Prostate gland (tissue), 2 donors: ENCODE measurements around the gene ATP1A1.

Experiments used
- POLR2A ChIP-seq: fragments of 450-650 bp; IDR thresholded peaks from one replicate; pipeline ENCODE4 v1.6.1; 2016; ENCODE audit warnings: antibody characterized with exemption, mild to moderate bottlenecking
- TF ChIP-seq, protein P1 (sequence below), 4 experiments: fragments of 200-600 bp in 2 of 4; fragments of 450-650 bp in 2 of 4; sonication (generic) in 2 of 4; IDR thresholded peaks; 1 replicate in 3 of 4; 2 replicates in 1 of 4; pipeline ENCODE4 v1.5.1; 2016 to 2019; ENCODE audit warnings: antibody characterized with exemption in 4 of 4, mild to moderate bottlenecking in 2 of 4, moderate library complexity in 2 of 4

DNA sequence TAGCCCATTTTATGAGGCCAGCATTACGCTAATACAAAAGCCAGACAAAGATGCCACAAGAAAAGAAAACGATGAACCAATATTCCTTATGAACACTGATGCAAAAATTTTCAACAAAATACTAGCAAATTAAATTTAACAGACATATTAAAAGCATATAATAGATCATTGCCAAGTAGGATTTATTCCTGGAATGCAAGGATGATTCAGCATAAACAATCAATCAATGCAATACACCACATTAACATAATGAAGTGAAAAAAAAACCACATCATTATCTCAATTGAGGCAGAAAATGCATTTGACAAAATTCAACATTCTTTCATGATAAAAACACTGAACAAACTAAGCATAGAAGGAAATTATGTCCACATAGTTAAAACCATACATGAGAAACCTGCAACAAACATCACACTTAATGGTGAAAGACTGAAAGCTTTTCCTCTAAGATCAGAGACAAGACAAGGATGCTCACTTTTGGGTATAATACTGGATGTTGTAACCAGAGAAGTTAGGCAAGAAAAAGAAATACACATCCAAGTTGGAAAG, 22.9 kb upstream of the ATP1A1 start:
- TF ChIP-seq, protein P1, sequence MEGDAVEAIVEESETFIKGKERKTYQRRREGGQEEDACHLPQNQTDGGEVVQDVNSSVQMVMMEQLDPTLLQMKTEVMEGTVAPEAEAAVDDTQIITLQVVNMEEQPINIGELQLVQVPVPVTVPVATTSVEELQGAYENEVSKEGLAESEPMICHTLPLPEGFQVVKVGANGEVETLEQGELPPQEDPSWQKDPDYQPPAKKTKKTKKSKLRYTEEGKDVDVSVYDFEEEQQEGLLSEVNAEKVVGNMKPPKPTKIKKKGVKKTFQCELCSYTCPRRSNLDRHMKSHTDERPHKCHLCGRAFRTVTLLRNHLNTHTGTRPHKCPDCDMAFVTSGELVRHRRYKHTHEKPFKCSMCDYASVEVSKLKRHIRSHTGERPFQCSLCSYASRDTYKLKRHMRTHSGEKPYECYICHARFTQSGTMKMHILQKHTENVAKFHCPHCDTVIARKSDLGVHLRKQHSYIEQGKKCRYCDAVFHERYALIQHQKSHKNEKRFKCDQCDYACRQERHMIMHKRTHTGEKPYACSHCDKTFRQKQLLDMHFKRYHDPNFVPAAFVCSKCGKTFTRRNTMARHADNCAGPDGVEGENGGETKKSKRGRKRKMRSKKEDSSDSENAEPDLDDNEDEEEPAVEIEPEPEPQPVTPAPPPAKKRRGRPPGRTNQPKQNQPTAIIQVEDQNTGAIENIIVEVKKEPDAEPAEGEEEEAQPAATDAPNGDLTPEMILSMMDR (IDR thresholded peaks at IDR 0.05), result no peak
- TF ChIP-seq POLR2A, result no peak
